KOPT-K1 (cell line): ENCODE data around the gene PDE4B.
"Not testable (repeated sequence)": the region's sequence is repeated elsewhere in the genome, so short reads cannot be mapped to it uniquely, and the experiment has no call there.

Experiments
- H3K27ac ChIP-seq: fragments of 200-600 bp; sonication (generic); 2 replicates; pipeline ENCODE4 v1.5.1; 2016; ENCODE audit warnings: antibody characterized with exemption, mild to moderate bottlenecking, low read depth, low read length; ENCODE audit not compliant: poor library complexity, severe bottlenecking
- H3K36me3 ChIP-seq: fragments of 200-600 bp; sonication (generic); 2 replicates; pipeline ENCODE4 v1.5.1; 2017; ENCODE audit warnings: antibody characterized with exemption, mild to moderate bottlenecking, low read length, moderate library complexity; ENCODE audit not compliant: insufficient read depth
- H3K9me3 ChIP-seq: fragments of 200-600 bp; sonication (generic); 2 replicates; pipeline ENCODE4 v1.5.1; 2017; ENCODE audit warnings: antibody characterized with exemption, low read length, mild to moderate bottlenecking; ENCODE audit not compliant: insufficient read depth, poor library complexity, severe bottlenecking

The PDE4B gene

DNA sequence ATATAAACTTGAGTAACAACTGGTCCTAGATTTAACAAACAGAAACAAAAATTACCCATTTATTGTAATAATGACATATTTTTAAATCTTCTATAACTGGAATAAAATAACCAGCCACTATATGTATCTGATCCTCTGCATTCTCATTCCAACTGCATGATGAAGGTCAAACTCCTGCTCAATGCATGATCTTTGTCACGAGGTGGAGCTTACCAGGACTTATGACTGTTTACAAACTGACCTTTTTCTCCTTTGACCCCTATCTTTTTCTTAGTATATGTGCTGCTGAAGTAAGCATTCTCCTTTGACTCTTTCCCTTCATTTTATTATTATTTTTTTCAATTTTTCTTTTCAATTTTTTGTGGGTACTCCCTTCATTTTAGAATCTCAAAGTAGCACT, 252.2 kb downstream of the PDE4B start:
- no peak overlapping the region for H3K27ac ChIP-seq
- H3K9me3 ChIP-seq, result no peaks in the 10 kb centered on the region
- no peaks in the 10 kb centered on the region for H3K36me3 ChIP-seq

GRCh38 chr1:66046415-66046814, 253.7 kb downstream of the PDE4B start:
- H3K9me3 ChIP-seq, result no peaks in the 10 kb centered on the region
- H3K36me3 ChIP-seq, result no peaks in the 10 kb centered on the region
- H3K27ac ChIP-seq, result no peak overlapping the region

DNA sequence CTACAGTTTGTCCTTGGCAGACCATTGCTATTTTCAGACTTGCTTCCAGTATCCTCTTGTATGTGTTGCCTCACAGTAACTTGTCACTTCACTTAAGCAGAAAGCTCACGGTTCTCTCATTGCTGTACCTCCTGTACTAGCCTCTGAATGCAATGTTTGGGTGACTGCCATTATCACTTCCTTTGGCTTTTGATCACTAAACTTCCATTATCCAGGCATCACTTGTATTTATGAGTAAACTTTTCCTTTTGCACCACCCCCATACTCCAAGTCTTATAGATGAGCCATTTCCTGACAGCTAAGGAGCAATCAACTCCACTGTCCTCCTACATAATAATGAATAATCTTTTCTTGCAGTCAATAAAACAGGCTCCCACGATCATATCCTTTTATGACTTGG, 255.3 kb downstream of the PDE4B start:
- Histone ChIP-seq H3K9me3 (no peaks in the 10 kb centered on the region), H3K36me3 (no peaks in the 10 kb centered on the region), H3K27ac (no peak overlapping the region)

DNA sequence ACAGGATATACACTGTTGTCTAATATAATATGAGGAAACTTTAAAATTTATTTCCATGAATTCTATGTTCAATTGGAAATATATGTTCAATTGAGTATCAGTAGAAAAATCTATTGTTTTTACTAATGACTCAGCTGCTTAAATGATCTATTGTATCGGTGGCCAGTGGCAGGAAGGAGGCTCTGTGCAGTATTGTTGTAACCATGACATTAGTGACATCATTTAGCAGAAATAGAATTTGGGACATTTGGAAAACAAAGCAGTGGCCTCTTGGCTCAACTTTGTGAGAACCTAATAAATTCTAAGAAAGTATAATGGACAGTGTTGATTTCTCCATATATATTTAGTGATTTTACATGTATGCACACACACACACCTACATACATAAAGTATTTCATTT, 257.4 kb downstream of the PDE4B start:
- Histone ChIP-seq H3K36me3 (no peaks in the 10 kb centered on the region), H3K9me3 (no peaks in the 10 kb centered on the region), H3K27ac (no peak overlapping the region)

DNA sequence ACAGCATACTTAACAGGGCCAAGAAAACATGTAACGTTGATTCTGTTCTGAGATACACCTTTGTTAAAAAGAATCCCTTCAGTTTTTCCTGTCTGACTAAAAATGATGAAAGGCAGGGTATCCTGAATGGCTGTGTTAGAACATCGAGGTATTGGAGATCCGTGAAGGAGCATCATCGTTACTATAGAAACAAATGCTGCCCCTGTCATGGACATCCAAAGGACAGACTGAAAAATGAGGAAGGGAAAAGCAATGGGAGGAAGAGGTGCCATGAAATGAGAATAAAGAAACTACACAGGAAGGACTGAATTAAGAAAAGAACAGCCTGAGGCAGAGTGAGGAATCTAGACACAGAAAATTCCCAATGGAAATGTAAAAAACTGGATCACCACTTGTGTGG, 257.9 kb downstream of the PDE4B start:
- Histone ChIP-seq H3K9me3 (no peaks in the 10 kb centered on the region), H3K36me3 (no peaks in the 10 kb centered on the region), H3K27ac (no peak overlapping the region)

GRCh38 chr1:66055092-66055491, 262.4 kb downstream of the PDE4B start:
- Histone ChIP-seq H3K27ac (no peak overlapping the region), H3K9me3 (no peaks in the 10 kb centered on the region), H3K36me3 (no peaks in the 10 kb centered on the region)

DNA sequence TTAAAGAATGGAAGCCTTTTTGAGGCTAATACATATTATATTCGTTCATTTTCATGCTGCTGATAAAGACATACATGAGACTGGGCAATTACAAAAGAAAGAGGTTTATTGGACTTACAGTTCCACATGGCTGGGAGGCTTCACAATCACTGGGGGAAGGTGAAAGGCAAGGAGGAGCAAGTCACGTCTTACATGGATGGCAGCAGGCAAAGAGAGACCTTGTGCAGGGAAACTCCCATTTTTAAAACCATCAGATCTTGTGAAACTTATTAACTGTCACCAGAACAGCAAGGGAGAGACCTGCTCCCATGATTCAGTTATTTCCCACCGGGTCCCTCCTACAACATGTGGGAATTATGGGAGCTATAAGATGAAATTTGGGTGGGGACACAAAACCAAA, 264.8 kb downstream of the PDE4B start:
- H3K27ac ChIP-seq, H3K36me3 ChIP-seq: not testable (repeated sequence)

GRCh38 chr1:66058558-66058957, 265.9 kb downstream of the PDE4B start:
- H3K36me3 ChIP-seq, result no peaks in the 10 kb centered on the region
- H3K9me3 ChIP-seq, result no peaks in the 10 kb centered on the region
- H3K27ac ChIP-seq, result no peak overlapping the region

More for the DNA sequence above, 264.8 kb downstream of the PDE4B start:
- H3K9me3 ChIP-seq, result not testable (repeated sequence)

DNA sequence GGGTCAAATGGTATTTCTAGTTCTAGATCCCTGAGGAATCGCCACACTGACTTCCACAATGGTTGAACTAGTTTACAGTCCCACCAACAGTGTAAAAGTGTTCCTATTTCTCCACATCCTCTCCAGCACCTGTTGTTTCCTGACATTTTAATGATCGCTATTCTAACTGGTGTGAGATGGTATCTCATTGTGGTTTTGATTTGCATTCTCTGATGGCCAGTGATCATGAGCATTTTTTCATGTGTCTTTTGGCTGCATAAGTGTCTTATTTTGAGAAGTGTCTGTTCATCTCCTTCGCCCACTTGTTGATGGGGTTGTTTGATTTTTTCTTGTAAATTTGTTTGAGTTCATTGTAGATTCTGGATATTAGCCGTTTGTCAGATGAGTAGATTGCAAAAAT, 274.5 kb downstream of the PDE4B start:
- H3K36me3 ChIP-seq, H3K27ac ChIP-seq, H3K9me3 ChIP-seq: not testable (repeated sequence)

- H3K9me3 ChIP-seq, result no peaks in the 10 kb centered on the region
- no peak overlapping the region for H3K27ac ChIP-seq
- H3K36me3 ChIP-seq, result no peaks in the 10 kb centered on the region
Measured at GRCh38 chr1:66069976-66070876, 277.5 kb downstream of the PDE4B start.

GRCh38 chr1:66073388-66073787, 280.7 kb downstream of the PDE4B start:
- Histone ChIP-seq H3K36me3 (no peaks in the 10 kb centered on the region), H3K9me3 (no peaks in the 10 kb centered on the region), H3K27ac (no peak overlapping the region)

DNA sequence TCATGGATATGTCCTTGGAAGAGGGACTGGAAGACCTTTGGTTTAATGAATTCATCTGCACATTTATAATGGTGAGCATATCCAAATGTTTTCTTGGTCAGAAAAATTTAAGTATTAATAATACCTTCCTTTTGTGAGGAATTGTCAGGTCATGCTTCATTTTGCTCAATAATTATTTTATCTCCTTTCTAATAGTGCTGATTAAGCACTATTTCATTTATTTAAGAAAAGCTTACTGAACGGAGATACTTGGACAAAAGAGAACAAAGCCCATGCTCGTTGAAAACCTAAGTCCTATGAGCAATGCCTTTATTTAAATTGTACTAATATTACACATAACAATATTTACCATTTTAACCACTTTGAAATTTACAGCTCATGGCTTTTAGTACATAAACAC, 281.5 kb downstream of the PDE4B start:
- Histone ChIP-seq H3K9me3 (no peaks in the 10 kb centered on the region), H3K27ac (no peak overlapping the region)

GRCh38 chr1:66078412-66078811, 285.7 kb downstream of the PDE4B start:
- Histone ChIP-seq H3K9me3 (no peaks in the 10 kb centered on the region), H3K36me3 (no peaks in the 10 kb centered on the region), H3K27ac (no peak overlapping the region)

More for the DNA sequence above, 281.5 kb downstream of the PDE4B start:
- H3K36me3 ChIP-seq, result no peaks in the 10 kb centered on the region

- no peaks in the 10 kb centered on the region for H3K9me3 ChIP-seq
- H3K36me3 ChIP-seq, result no peaks in the 10 kb centered on the region
- H3K27ac ChIP-seq, result no peak overlapping the region
Measured at GRCh38 chr1:66083003-66083402, 290.3 kb downstream of the PDE4B start.

GRCh38 chr1:66084442-66084841, 291.7 kb downstream of the PDE4B start:
- H3K9me3 ChIP-seq, result no peaks in the 10 kb centered on the region
- H3K27ac ChIP-seq, result no peak overlapping the region
- H3K36me3 ChIP-seq, result no peaks in the 10 kb centered on the region

DNA sequence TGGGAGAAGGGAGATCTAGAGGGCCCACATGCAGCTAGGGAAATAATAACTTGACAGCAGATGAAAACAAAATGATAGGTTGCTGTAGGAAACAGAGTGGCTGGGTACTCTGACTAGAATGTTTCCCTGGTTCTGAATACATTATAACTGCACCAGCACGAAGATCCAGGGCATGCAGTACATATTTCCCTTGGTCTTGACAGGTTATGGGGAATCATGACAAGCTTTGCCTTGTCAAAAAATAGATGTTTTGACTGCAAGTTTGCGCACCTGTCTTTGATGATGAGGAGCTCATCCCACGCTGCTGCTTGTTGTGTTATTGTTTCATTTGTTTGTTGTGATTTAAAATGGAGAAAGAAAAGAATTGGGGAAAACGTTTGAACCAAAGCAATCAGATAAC, 292.9 kb downstream of the PDE4B start:
- Histone ChIP-seq H3K9me3 (no peaks in the 10 kb centered on the region), H3K36me3 (no peaks in the 10 kb centered on the region), H3K27ac (no peak overlapping the region)
